Liver (tissue), 3 donors: Measurements from ENCODE around the gene PRKACA.

Experiments
- ATF3 ChIP-seq: IDR thresholded peaks from 2 replicates; pipeline ENCODE4 v1.6.1; 2016; ENCODE audit warnings: antibody characterized with exemption
- CTCF ChIP-seq: fragments of 150-350 bp; IDR thresholded peaks from 2 replicates; pipeline ENCODE4 v1.5.1; 2017; ENCODE audit warnings: improper control_type of control experiment, low read depth, low read length; ENCODE audit not compliant: missing input control
- EGR1 ChIP-seq, 2 donors: IDR thresholded peaks; 2 replicates each; pipeline ENCODE4 v1.6.1; 2016 to 2018; ENCODE audit warnings: antibody characterized with exemption in 2 of 2, low read depth in 2 of 2
- FOXA2 ChIP-seq: IDR thresholded peaks from 2 replicates; pipeline ENCODE4 v1.6.1; 2016; ENCODE audit warnings: antibody characterized with exemption
- HNF4G ChIP-seq: IDR thresholded peaks from 2 replicates; pipeline ENCODE4 v1.6.1; 2016; ENCODE audit warnings: antibody characterized with exemption
- JUND ChIP-seq, 2 donors: IDR thresholded peaks; 2 replicates each; pipeline ENCODE4 v1.6.1; 2016; ENCODE audit warnings: antibody characterized with exemption in 2 of 2
- MAX ChIP-seq: IDR thresholded peaks from 2 replicates; pipeline ENCODE4 v1.6.1; 2016; ENCODE audit warnings: antibody characterized with exemption
- NR2F2 ChIP-seq: IDR thresholded peaks from 2 replicates; pipeline ENCODE4 v1.6.1; 2016; ENCODE audit warnings: antibody characterized with exemption
- RAD21 ChIP-seq, 2 donors: IDR thresholded peaks; 2 replicates each; pipeline ENCODE4 v1.6.1; 2016; ENCODE audit warnings: antibody characterized with exemption in 2 of 2, mild to moderate bottlenecking in 2 of 2
- REST ChIP-seq: IDR thresholded peaks from 2 replicates; pipeline ENCODE4 v1.6.1; 2016; ENCODE audit warnings: antibody characterized with exemption, mild to moderate bottlenecking
- SP1 ChIP-seq: IDR thresholded peaks from 2 replicates; pipeline ENCODE4 v1.6.1; 2018; ENCODE audit warnings: antibody characterized with exemption, mild to moderate bottlenecking
- TAF1 ChIP-seq: conservative IDR thresholded peaks from 2 replicates; pipeline ENCODE4 v1.6.1; 2016; ENCODE audit warnings: antibody characterized with exemption, mild to moderate bottlenecking
- YY1 ChIP-seq: IDR thresholded peaks from 2 replicates; pipeline ENCODE4 v1.6.1; 2016; ENCODE audit warnings: antibody characterized with exemption, mild to moderate bottlenecking
- donor health status: healthy.
- donor health status: healthy.

GRCh38 chr19:14116525-14116917 is 1.0 kb downstream of the PRKACA start:
- TF ChIP-seq CTCF, result no peak
- no peak for TF ChIP-seq TAF1
- TF ChIP-seq YY1, result no peak
- TF ChIP-seq JUND (IDR thresholded peaks at IDR 0.05), result no peak
- no peak for TF ChIP-seq HNF4G
- no peak for TF ChIP-seq RAD21 (IDR thresholded peaks at IDR 0.05)
- TF ChIP-seq SP1, result no peak
- TF ChIP-seq EGR1 (IDR thresholded peaks at IDR 0.05; ENCODE audit: low read depth in 2 of 2), result no peak
- no peak for TF ChIP-seq REST
- no peak for TF ChIP-seq ATF3
- no peak for TF ChIP-seq NR2F2
- no peak for TF ChIP-seq MAX
- no peak for TF ChIP-seq FOXA2
